ENCODE data around the gene EXD3.

DNA sequence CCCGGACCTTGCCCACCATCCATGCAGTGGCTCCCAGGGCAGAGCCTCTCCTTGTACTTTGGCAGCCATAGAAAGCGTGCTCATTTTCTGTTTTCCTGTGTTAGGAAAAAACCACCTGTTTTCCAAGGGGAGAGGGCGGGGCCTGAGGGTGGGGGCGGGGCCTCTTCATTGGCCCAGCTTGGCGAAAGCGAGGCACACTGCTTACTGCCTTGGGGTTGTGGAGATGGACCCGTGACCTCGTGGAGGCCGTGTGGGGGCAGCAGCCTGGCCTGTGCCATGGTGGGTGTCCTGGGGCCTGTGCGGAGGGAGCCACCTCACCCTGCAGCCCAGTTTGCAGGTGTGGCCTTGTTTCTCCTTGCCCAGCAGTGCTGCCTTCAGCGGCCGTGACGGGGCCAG is 149.9 kb downstream of the EXD3 start:
- TF ChIP-seq, protein P1, sequence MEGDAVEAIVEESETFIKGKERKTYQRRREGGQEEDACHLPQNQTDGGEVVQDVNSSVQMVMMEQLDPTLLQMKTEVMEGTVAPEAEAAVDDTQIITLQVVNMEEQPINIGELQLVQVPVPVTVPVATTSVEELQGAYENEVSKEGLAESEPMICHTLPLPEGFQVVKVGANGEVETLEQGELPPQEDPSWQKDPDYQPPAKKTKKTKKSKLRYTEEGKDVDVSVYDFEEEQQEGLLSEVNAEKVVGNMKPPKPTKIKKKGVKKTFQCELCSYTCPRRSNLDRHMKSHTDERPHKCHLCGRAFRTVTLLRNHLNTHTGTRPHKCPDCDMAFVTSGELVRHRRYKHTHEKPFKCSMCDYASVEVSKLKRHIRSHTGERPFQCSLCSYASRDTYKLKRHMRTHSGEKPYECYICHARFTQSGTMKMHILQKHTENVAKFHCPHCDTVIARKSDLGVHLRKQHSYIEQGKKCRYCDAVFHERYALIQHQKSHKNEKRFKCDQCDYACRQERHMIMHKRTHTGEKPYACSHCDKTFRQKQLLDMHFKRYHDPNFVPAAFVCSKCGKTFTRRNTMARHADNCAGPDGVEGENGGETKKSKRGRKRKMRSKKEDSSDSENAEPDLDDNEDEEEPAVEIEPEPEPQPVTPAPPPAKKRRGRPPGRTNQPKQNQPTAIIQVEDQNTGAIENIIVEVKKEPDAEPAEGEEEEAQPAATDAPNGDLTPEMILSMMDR (IDR thresholded peaks at IDR 0.05) = no peak
- TF ChIP-seq SMC3 (IDR thresholded peaks at IDR 0.05; ENCODE audit: low read depth, low read length) (no peak), GABPA (IDR thresholded peaks at IDR 0.05; ENCODE audit: low read depth) (no peak), TAF1 (IDR thresholded peaks at IDR 0.05; ENCODE audit: borderline replicate concordance, low read depth, low read length) (no peak), JUND (IDR thresholded peaks at IDR 0.05) (no peak), RAD21 (IDR thresholded peaks at IDR 0.05; ENCODE audit: low read length) (no peak), POLR2AphosphoS5 (IDR thresholded peaks at IDR 0.05; ENCODE audit: low read depth, low read length) (no peak)

All from SK-N-SH (cell line).